KG1 (cell line): Measurements from ENCODE around the gene PIAS4.

Experiments
- DNase-seq: peaks from one replicate; lab custom pipeline; 2025; lab: John Stamatoyannopoulos, UW

The PIAS4 gene

DNA sequence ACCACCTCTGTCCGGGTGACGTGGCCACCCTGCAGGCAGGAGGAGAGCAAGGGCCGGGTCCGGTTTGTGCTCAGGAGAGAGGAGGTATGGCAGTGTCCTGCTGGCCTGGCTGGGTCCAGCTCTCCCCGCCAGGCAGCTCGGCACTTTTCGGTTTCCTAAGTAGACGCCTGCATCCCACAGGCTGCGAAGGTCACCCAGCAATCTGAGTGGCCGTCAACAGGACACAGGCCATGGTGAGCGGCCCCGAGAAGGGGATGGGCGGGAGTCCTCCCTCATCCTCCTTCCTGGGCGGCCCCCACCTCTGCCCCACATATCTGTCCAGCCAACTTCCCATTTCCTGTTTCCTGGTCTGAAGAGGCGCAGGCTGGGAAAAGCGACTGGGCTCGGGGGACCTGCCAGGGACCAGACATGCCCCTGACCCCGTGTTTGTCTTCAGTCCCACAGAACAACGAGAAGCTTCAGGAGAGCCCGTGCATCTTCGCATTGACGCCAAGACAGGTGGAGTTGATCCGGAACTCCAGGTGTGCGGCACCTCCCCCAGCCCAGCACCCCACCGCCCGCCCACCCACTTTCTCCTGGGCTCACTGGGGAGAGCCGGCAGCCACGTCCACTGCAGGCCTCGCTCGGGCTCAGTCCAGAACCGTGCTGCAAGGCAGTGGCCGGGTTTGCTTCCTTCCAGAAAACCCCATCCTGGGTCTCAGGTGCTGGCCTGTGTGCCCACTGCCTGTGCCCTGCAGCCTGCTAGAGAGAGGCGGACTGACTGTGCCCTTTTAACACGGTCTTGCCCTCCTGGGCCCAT is 16.3 kb downstream of the PIAS4 start:
- no peak for DNase-seq

DNA sequence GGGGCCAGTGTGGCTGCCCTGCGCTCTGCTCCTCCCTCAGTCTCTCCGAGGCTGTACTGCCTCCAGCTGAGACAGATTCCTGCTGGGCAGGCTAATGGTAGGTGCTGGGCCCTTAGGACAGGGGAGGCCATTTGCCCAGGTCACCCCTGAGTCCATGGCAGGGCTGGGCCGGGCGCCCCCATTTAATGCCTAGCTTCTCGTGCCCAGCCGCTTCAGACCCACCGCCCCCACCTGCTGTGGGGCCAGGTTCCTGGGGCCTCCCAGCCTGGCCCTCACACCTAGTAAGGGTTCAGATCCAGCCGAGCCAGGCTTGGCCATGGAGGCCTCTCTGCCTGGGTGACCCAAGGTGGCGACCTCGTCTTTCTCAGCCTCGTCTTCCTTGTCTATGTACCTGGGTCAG is 17.8 kb downstream of the PIAS4 start:
- no peak for DNase-seq

DNA sequence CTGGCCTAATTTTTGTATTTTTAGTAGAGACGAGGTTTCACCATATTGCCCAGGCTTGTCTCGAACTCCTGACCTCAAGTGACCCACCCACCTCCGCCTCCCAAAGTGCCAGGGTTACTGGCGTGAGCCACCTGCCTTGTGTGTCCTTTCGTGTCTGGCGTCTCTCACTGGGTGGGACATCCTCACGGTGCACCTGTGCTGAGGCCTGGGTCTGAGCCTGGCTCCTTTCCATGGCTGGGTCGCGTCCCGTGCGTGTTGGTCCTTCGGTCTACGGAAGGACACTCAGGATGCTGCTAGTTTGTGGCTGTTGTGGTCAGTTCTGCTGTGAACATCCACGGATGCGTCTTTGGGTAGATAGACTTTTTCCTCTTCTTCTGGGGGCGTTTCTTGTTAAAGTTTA is 19.6 kb downstream of the PIAS4 start:
- no peak for DNase-seq

DNA sequence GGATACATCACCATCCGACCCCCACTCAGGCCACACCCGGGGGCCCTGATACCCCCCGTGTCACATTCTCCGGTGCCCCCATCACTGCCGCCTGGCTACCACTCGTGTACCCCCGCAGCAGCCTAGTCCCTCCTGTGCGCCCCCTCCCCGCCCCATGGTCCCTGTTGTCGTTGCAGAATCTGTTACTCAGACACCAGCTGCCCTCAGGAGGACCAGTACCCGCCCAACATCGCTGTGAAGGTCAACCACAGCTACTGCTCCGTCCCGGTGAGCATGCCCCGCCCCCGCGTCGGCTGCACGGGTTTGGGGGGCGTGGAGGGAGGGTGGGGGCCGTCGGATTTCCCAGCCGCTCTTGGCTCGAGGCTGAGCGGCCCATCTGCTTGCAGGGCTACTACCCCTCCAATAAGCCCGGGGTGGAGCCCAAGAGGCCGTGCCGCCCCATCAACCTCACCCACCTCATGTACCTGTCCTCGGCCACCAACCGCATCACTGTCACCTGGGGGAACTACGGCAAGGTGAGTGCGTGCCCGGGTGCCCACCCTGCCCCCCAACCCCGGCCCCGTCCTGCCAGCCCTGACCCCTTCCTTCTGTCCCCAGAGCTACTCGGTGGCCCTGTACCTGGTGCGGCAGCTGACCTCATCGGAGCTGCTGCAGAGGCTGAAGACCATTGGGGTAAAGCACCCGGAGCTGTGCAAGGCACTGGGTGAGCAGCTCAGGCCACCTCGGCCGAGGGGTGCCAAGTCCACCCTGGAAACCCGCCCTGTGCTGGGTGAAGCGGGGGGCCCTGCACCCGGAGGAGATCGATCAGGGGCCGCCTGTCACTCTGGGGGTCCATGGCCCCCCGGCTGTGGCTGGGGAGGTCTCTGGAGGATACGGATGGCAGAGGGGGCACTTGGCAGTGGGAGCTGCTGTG is 21.1 kb downstream of the PIAS4 start:
- DNase-seq, result no peak

DNA sequence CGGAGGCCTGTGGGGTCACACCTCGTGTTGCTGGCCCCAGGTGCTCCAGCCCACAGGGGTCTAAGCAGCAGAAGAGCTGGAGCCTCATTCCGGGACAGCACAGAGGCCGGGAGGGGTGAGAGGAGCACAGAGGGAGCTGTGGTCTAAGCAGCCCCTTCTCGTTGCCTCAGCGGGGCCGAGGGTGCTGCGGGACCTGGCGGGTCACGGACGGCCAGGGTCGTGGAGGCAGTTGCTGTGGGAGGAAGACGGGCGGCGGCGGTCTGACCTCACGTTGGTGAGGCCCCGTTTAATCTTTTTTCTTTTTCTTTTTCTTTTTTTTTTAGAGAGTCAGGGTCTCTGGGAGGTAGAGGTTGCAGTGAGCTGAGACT is 21.7 kb downstream of the PIAS4 start:
- DNase-seq, result no peak

DNA sequence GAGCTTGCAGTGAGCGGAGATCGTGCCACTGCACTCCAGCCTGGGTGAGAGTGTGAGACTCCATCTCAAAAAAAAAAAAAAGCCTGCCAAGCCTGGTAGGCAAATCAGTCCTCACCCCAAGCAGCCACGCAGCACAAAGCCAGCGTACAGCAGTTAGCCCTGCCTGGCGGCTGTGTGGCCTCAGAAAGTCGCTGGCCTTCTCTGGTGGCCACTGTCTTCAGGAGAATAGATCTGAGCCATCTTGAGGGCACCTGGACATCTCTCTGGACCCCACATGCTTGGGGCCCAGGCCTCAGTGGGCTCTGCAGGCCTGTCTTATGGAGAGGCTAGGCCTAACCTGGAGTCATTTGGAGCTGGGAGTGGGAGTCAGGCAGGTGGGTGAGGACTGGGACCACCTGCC is 23.0 kb downstream of the PIAS4 start:
- DNase-seq, result no peak

DNA sequence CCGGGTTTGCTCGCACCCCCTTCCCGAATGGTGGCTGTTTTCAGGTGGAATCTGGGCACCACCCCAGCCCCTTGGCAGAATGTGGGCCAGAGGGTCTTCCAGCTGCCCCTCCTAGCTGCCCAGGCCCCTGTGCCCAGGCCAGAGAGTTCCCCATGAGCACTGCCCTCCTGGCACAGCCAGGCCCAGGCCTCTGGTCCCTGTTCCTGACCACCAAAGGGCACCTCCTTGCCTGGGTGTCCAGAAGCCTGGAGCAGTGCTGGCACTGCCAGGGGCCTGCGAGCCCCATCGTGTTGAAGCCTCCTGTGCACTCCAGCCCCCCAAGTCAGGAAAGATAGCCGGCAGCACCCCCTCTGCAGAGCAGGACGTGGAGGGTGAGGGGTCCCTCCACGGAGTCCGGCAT is 23.4 kb downstream of the PIAS4 start:
- DNase-seq, result no peak

DNA sequence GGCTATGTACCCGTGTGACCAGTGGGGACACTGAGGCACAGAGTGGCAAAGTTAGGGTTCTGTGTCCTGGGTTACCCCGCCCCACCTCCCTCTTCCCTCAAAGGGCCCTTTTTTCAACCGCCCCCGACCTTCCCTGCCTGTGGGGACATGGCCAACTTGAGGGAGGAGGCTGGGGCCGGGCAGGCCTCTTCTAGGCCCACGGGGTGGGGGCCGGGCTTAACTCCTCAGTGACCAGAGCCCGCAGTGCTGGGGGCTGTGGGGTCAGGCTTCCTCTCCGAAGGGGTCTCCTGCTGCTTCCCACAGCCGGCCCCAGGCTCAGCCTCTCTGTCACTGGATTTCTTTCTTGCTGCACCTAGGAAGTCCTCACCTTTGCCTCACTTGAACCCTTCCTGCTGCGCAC is 23.9 kb downstream of the PIAS4 start:
- DNase-seq, result no peak

DNA sequence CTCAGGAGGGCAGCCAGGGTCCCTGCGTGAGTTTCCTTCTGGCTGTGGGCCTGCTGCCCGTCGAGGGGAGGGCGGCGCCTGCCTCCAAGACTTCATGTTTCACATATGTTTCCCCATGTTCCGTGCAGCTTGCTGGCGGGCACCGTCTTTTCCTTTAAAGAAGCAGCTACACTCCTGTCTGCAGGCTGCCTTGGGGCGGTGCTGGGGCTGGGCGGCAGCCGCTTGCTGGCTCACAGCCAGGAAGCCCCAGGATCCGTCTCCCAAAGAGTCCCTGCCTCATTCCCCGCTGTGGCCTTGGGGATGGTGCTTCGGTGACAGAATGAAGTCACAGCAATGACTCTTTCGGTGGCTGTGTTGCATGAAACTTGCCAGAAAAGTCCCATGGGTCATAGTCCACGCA is 24.9 kb downstream of the PIAS4 start:
- no peak for DNase-seq

DNA sequence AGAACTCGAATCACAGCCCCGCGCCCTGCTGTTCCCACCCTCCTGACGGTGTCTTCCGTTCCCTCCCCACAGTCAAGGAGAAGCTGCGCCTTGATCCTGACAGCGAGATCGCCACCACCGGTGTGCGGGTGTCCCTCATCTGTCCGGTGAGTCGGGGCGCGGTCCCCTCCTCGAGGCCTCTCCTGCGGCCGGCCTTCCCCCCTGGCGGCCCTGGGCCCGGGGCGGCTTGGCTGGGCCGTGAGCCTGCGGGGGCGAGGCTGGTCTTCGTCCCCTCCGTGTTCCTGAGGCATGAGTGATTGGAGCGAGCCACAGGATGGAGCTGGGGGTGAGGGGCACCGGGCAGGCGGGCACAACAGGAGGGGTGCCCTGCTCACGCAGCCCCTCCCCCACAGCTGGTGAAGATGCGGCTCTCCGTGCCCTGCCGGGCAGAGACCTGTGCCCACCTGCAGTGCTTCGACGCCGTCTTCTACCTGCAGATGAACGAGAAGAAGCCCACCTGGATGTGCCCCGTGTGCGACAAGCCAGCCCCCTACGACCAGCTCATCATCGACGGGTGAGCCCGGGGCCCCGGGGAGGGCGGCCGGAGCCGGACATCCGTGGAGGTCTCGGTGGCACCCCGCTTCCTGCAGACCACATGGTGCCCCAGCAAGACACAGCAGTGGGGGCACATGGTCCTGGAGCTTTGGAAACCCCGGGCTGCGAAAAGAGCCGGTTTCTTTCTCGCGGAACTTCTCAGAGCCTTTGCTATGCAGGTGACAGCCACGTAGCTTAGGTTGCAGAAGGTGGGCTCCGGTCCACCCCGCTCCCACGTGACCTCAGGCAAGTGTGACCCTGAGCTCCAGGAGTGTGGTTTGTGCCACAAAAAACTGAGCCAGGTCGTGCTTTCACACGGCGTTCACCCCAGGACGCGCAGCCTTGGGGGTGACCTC is 25.8 kb downstream of the PIAS4 start:
- no peak for DNase-seq

DNA sequence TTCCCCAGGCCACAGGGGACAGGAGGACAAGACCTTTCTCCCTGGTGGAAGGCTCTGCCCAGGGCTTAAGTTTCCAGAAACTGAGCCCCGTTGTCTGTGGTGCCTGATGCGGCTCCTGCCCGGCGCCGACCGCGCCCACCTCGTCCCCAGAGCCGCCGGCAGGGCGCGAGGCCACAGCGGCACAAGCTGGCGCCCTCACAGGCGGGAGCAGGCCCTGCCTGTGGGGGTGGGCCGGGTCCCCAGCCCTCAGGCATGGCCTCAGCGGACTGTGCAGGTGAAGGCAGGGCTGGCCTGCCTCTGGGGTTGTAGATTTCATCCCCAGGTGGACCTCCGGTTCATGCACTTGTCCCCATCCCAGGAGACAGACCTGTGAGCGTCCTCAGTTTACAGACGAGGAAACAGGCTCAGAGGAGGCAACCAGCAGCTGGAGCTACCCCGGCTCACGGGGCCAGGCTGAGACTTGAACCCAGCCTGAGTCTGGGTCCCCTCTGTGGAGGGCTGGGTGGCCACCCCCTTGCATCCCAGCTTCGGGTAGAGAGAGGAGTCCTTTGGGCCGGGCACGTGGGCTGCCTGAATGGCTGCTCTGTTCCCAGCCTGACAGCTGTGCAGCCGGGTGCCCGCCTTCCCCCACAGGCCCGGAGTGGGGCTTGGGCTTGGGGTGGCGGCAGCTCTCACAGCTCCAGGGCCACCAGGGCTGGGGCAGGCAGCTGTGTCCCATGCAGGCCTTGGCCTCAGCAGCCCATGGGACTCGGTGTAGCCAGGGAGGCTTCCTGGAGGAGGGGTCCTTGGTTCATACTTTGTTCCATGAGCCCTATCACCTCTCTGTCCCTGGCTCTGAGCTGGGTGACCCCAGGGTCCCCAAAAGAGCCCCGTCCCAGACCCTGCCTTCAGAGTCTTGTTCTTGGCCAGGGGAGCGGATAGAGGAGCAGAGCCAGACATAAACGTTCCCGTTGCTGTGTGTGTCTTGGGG is 26.8 kb downstream of the PIAS4 start:
- no peak for DNase-seq

DNA sequence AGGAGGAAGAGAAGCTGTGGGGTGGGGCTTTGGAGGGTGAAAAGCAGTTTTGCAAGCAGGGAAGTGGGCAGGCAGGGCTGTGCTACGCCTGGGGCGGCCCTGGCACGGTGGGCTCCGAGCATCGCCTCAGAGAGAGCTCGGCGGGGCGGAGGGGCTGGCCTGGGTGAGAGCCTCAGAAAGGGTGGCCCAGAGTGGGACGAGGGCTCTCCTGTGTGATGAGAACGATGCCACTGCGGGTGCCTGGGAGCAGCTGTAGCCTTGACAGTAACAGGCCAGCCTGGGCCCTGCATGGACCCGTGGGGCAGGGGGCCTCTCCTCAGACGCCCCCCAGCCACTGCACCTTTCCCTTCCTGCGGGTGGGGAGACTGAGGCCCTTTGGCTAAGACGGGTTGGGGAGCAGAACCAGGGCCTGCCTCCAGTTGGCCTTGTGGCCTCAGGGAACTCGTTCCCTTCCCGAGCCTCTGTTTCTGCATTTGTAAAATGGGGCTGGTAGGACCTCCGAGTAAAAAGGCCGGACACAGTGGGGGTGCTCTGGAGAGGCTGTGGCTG is 27.6 kb downstream of the PIAS4 start:
- no peak for DNase-seq

DNA sequence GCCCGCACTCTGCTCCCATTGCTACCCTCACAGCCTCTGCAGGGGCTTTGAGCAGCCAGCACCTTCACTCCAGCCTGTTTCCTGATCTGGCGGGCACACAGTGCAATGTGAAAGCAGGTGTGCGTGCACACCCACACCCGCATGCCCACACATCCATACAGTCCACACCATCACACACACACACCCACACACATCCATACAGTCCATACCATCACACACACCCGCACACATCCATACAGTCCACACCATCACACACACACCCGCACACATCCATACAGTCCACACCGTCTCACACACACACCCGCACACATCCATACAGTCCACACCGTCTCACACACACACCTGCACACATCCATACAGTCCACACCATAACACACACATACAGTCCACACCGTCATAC is 28.0 kb downstream of the PIAS4 start:
- no peak for DNase-seq

DNA sequence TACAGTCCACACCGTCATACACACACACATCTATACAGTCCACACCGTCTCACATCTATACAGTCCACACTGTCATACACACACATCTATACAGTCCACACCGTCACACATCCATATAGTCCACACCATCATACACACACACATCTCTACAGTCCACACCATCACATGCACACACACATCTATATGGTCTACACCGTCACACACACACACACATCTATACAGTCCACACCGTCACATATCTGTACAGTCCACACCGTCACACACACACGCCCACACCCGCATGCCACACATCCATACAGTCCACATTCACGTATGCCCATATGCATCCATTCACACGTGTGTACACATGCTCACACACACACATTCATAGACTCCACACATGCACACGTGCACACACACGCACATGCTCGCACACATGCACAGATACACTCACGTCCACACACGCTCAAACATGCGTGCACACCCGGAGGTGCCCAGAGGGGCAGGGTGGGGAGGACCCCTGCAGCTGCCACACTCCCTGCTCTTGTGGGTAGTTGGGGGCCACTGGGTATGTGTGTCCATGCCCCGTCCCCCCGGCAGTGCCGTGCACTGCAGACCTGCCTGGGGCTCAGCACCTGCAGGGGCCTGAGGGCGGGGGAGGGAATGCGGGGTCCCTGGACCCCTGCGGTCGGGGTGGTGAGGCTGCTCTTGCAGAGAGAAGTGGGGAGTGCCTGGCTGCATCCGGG is 29.2 kb downstream of the PIAS4 start:
- DNase-seq, result no peak

DNA sequence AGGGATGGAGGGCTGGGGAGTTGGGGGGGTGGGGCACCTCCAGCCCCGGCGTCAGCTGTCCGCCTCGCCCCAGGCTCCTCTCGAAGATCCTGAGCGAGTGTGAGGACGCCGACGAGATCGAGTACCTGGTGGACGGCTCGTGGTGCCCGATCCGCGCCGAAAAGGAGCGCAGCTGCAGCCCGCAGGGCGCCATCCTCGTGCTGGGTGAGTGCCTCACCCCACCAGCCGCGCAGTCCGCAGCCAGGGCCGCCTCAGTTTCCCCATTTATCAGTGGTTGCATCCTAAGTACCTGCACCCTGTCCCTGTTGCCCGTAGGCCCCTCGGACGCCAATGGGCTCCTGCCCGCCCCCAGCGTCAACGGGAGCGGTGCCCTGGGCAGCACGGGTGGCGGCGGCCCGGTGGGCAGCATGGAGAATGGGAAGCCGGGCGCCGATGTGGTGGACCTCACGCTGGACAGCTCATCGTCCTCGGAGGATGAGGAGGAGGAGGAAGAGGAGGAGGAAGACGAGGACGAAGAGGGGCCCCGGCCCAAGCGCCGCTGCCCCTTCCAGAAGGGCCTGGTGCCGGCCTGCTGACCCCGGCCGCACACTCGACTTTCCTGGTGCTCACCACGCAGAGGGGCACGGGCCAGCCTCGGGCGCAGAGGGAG is 29.9 kb downstream of the PIAS4 start:
- DNase-seq, result no peak

DNA sequence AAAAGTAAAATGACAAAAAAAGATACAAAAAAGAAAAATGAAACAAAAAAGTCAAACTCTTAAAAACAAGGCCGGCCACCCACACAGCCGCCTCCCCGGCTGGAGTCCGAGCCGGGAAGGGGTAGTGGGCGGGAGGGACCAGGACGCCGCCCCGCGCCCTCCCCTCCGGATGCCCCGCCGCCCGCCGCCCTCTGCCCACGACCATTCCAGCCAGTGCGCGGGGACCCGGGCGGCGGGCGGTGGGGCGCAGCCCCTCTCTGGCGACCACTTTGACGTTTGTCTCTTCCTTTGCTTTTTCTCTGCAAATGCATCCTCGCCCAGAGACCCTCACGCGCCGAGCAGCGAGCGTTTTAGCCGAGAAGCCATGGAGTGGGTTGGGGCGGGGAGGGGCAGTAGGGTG is 30.5 kb downstream of the PIAS4 start:
- no peak for DNase-seq

DNA sequence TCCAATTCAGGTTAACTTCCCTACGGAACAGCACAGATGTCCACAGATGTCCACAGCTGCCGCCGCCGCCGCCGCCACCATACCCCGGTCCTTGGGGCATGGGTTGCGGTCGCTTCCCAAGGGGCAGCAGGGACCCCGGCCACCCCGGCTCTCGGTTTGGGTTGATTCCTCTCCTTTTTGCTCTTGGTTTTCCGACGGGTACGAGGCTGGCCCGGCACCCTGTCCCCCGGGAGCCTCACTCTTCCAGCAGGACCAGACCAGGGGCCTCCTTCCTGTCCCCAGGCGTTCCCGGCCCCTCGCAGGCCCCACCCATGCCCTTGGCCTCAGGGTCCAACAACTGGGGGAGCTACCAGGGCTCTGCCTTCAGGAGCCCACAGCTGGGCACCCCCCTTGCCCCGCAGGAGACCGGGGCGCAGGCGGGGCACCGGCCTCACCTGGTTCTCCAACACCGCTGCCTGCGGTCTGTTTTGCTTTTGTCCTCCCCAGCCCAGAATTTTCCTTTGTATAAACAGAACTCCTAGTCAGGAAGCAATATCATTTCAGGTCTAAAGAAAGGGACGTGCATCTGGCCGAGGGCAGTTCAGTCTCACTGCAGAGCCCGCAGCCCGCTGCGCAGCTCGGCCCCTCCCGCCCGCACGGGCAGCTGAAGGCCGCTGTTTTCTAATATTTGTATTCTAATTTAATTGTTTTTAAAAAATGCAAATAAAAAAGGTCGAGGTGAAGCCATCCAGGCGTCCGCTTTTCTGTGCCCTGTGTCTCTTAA is 31.3 kb downstream of the PIAS4 start:
- no peak for DNase-seq

DNA sequence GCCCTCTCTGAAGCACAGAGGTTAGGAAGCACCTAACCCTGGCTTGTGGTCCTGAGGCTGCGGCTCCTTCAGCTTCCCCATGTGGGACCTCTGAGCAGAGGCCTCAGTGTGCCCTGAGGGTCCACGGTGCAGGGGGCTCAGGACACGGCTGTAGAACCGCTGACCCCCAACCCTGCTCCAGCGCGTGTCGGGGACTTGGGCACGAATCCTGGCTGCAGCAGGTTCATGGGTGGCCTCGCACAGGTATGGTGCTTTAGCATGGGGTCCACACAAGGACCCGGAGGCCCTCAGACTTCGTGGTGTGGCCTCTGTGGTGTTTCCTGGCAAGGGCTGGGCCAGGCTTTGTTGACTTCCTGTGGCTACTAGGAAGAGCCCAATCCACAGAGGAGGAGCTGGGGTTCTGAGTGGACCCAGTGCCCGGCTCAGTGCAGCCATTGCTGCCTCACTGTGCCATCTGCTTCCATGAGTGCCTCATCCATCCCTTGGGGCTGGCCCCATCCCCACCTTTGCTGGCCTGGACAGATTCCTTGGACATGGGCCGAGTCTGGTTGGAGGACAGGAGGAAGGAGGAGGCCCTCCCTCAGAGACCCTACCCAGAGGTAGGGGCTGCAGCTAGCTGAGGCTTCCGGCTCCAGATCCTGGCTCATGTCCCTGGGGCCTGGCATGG is 34.7 kb downstream of the PIAS4 start:
- DNase-seq, result no peak
